ENCODE results near the gene SF3B6.

The SF3B6 gene

GRCh38 chr2:24020244-24020643 is 55.9 kb downstream of the SF3B6 start:
- in situ Hi-C loops (cut with MboI; ENCODE audit: low pct_unique_long_range_greater_than_20kb, low sequenced_read_pairs, unreplicated experiment): no loop called here
- DNase-seq (ENCODE audit: low spot score): no peak
- TF ChIP-seq CTCF (IDR thresholded peaks at IDR 0.05; ENCODE audit: extremely low read depth, insufficient read depth, missing control alignments): no peak

GRCh38 chr2:24019729-24020128 is 56.4 kb downstream of the SF3B6 start:
- DNase-seq (ENCODE audit: low spot score): no peak
- in situ Hi-C loops (cut with MboI; ENCODE audit: low pct_unique_long_range_greater_than_20kb, low sequenced_read_pairs, unreplicated experiment): no loop called here

GRCh38 chr2:24018241-24018640 is 57.9 kb downstream of the SF3B6 start:
- DNase-seq (ENCODE audit: low spot score): no peak
- in situ Hi-C loops (cut with MboI; ENCODE audit: low pct_unique_long_range_greater_than_20kb, low sequenced_read_pairs, unreplicated experiment): no loop called here
- TF ChIP-seq CTCF (IDR thresholded peaks at IDR 0.05; ENCODE audit: extremely low read depth, insufficient read depth, missing control alignments): no peak

More at GRCh38 chr2:24019729-24020128, 56.4 kb downstream of the SF3B6 start:
- TF ChIP-seq CTCF (IDR thresholded peaks at IDR 0.05; ENCODE audit: extremely low read depth, insufficient read depth, missing control alignments): no peak

- TF ChIP-seq CTCF (IDR thresholded peaks at IDR 0.05; ENCODE audit: extremely low read depth, insufficient read depth, missing control alignments): no peak
- DNase-seq (ENCODE audit: low spot score): no peak
- in situ Hi-C loops (cut with MboI; ENCODE audit: low pct_unique_long_range_greater_than_20kb, low sequenced_read_pairs, unreplicated experiment): no loop called here
These were observed 58.4 kb downstream of the SF3B6 start for GRCh38 chr2:24017711-24018110.
